Activated naive CD8-positive, alpha-beta T cell treated with anti-CD3 and anti-CD28 coated beads, Interleukin-2, amount 50 U/mL, for 24 hours (primary cell): ENCODE measurements around the gene TNFAIP8.

ENCODE experiments used
- ATAC-seq: fragments of 150-1000 bp; cut with Tn5 transposase; one replicate; pipeline ENCODE4 v1.10.0; 2021
- DNase-seq: peaks from one replicate; pipeline ENCODE4 v3.0.0; 2021
- H3K27ac Mint-ChIP-seq: one replicate; pipeline ENCODE4 v1.8.0; 2021; ENCODE audit warnings: mild to moderate bottlenecking, mixed read lengths
- H3K27me3 Mint-ChIP-seq: one replicate; pipeline ENCODE4 v1.8.0; 2021; ENCODE audit warnings: mixed read lengths
- H3K36me3 Mint-ChIP-seq: one replicate; pipeline ENCODE4 v1.8.0; 2021; ENCODE audit warnings: low read depth, mixed read lengths
- H3K4me1 Mint-ChIP-seq: one replicate; pipeline ENCODE4 v1.8.0; 2021; ENCODE audit warnings: mixed read lengths
- H3K4me3 Mint-ChIP-seq: one replicate; pipeline ENCODE4 v1.8.0; 2021; ENCODE audit warnings: mild to moderate bottlenecking, moderate library complexity, mixed read lengths
- H3K9me3 Mint-ChIP-seq: one replicate; pipeline ENCODE4 v1.8.0; 2021; ENCODE audit warnings: mixed read lengths

The TNFAIP8 gene

GRCh38 chr5:119355685-119356611 is at the start of gene TNFAIP8:
Gene TNFAIP8 (plus strand): TSS chr5:119356019. CDS start chr5:119356091, 72 bp downstream.
- Mint-ChIP-seq H3K36me3 (peaks cover 49% of the 10 kb centered on the region), H3K4me1 (peaks cover 85% of the 10 kb centered on the region), H3K4me3 (peak within 1 kb of the TSS; percentile 95), H3K9me3 (no peaks in the 10 kb centered on the region), H3K27me3 (no peaks in the 10 kb centered on the region), H3K27ac (peak within 1 kb of the TSS; percentile 100)
- ATAC-seq (peak; percentile 68), DNase-seq (peak; percentile 80)

- no peak overlapping the region for H3K4me3 Mint-ChIP-seq
- H3K36me3 Mint-ChIP-seq, result peaks cover 27% of the 10 kb centered on the region
- peak overlapping the region; percentile 28 for H3K27ac Mint-ChIP-seq
- ATAC-seq (no peak), DNase-seq (no peak)
- no peaks in the 10 kb centered on the region for H3K9me3 Mint-ChIP-seq
- no peaks in the 10 kb centered on the region for H3K27me3 Mint-ChIP-seq
- peaks cover 96% of the 10 kb centered on the region for H3K4me1 Mint-ChIP-seq
Measured at GRCh38 chr5:119307170-119307569, 48.6 kb upstream of the TNFAIP8 start.

GRCh38 chr5:119309326-119309725 is 46.5 kb upstream of the TNFAIP8 start:
- ATAC-seq (no peak), DNase-seq (no peak)
- H3K9me3 Mint-ChIP-seq, result no peaks in the 10 kb centered on the region
- peaks cover 96% of the 10 kb centered on the region for H3K4me1 Mint-ChIP-seq
- peaks cover 26% of the 10 kb centered on the region for H3K36me3 Mint-ChIP-seq
- no peaks in the 10 kb centered on the region for H3K27me3 Mint-ChIP-seq
- peak overlapping the region; percentile 68 for H3K4me3 Mint-ChIP-seq
- H3K27ac Mint-ChIP-seq, result peak overlapping the region; percentile 95

DNA sequence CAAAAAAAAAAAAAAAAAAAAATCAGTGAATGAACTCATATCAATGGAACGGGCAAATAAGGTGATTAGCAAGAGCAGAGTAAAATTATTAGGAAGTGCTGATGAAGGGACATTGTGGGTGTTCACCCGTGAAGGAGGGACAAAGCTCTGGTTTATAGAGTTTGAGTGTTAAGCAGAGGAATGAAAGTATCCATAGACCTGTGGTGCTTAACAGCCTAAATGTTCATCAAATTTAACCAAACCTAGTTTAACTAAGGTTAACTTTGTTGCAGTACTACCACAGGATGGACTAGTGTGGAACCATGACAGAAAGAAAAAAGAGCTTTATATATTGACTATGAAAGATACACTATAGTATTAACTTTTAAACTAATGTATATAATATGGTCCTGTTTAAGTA is 44.1 kb upstream of the TNFAIP8 start:
- no peak overlapping the region for H3K4me3 Mint-ChIP-seq
- DNase-seq (no peak), ATAC-seq (no peak)
- peaks cover 33% of the 10 kb centered on the region for H3K36me3 Mint-ChIP-seq
- H3K9me3 Mint-ChIP-seq, result no peaks in the 10 kb centered on the region
- no peaks in the 10 kb centered on the region for H3K27me3 Mint-ChIP-seq
- H3K4me1 Mint-ChIP-seq, result peaks cover 97% of the 10 kb centered on the region
- H3K27ac Mint-ChIP-seq, result peak overlapping the region; percentile 78

GRCh38 chr5:119312403-119312802 is 43.4 kb upstream of the TNFAIP8 start:
- ATAC-seq, result no peak
- Mint-ChIP-seq H3K9me3 (no peaks in the 10 kb centered on the region), H3K27ac (peak overlapping the region; percentile 78), H3K27me3 (no peaks in the 10 kb centered on the region), H3K36me3 (peaks cover 33% of the 10 kb centered on the region), H3K4me1 (peaks cover 94% of the 10 kb centered on the region), H3K4me3 (no peak overlapping the region)
- no peak for DNase-seq

GRCh38 chr5:119313197-119313596 is 42.6 kb upstream of the TNFAIP8 start:
- Mint-ChIP-seq H3K4me1 (peaks cover 95% of the 10 kb centered on the region), H3K27ac (peak overlapping the region; percentile 78), H3K9me3 (no peaks in the 10 kb centered on the region), H3K27me3 (no peaks in the 10 kb centered on the region), H3K36me3 (peaks cover 32% of the 10 kb centered on the region), H3K4me3 (peak overlapping the region; percentile 7)
- ATAC-seq (no peak), DNase-seq (no peak)

DNA sequence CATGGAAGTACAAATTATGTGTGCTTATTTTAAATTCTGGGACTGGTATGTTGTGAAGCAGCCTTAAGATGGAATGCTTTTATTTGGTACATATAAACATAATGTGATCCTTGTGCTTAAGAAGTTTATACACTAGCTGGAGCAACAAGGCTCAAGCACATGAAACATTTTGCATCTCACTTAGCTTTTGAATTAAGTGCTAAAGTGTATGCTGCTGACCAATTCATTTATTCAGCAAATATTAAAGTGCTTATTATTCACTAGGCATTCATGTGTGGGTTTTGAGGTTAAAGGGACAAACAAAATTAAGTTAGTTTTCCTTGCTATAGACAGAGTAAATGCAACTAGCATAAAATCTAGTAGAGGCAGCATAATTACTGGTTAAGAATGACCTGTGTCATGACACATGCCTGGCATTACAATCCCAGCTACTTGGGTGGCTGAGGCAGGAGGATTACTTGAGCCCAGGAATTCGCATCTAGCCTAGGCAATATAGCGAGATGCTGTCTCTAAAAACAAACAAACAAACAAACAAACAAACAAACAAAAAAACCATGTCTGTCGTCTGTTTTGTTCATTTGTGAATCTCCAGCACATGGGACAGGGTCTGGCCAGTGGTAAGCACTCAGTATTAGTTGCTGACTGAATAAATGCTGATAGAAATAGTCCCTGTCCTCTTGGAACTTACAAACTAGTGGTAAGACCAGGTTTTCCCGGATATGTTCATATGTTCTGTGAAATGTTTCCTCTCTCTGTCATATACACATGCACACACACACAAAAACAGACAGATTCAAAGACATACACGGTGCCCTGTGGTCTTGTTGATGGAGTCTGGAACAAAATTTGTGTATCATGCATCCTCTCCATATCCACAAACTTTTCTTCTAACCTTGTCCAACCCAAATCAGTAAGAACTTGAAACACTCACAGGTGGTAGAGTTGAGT is 41.9 kb upstream of the TNFAIP8 start:
- peak overlapping the region; percentile 7 for H3K4me3 Mint-ChIP-seq
- H3K9me3 Mint-ChIP-seq, result no peaks in the 10 kb centered on the region
- peaks cover 30% of the 10 kb centered on the region for H3K36me3 Mint-ChIP-seq
- no peaks in the 10 kb centered on the region for H3K27me3 Mint-ChIP-seq
- DNase-seq (no peak), ATAC-seq (no peak)
- peaks cover 95% of the 10 kb centered on the region for H3K4me1 Mint-ChIP-seq
- H3K27ac Mint-ChIP-seq, result peak overlapping the region; percentile 78

DNA sequence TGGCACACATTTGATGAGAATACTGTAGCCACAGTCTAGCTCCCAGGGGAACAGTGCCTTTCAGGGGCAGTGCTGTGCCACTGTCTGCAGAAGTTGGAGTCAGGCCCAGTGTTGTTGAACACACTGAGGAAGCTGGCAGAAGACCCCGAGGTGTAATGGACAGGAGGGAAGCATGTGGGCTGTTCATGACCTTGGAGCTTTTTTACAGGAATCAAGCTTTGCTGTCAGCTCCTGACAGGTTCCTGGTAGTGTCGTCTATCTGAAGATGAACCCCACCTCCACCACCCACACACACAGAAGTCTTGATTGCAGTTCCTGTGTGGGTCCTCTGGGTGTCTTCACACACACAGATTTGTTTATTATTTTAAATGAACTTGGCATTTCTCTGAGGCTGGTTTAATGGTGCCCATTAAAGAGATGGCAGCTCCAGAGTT is 40.3 kb upstream of the TNFAIP8 start:
- Mint-ChIP-seq H3K27me3 (no peaks in the 10 kb centered on the region), H3K4me3 (peak overlapping the region; percentile 38), H3K36me3 (peaks cover 29% of the 10 kb centered on the region), H3K27ac (peak overlapping the region; percentile 78), H3K4me1 (peaks cover 95% of the 10 kb centered on the region), H3K9me3 (no peaks in the 10 kb centered on the region)
- DNase-seq, result no peak
- ATAC-seq, result peak; percentile 83

DNA sequence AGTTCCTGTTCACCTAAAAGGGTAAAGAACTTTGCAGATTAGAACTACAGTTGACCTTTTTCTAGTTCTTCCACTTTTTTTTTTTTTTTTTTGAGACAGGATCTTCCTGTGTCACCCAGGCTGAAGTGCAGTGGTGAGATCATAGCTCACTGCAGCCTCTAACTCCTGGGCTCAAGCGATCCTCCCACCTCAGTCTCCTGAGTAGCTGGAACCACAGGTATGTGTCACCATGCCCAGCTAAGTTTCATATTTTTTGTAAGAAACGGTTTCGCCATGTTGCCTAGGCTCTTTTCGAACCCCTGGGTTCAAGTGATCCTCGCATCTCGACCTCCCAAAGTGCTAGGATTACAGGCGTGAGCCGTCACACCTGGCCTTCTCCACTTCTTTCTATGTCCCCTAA is 39.7 kb upstream of the TNFAIP8 start:
- peak; percentile 67 for ATAC-seq
- DNase-seq, result no peak
- Mint-ChIP-seq H3K27ac (peak overlapping the region; percentile 78), H3K4me1 (peaks cover 95% of the 10 kb centered on the region), H3K4me3 (peak overlapping the region; percentile 38), H3K9me3 (no peaks in the 10 kb centered on the region), H3K27me3 (no peaks in the 10 kb centered on the region), H3K36me3 (peaks cover 25% of the 10 kb centered on the region)

DNA sequence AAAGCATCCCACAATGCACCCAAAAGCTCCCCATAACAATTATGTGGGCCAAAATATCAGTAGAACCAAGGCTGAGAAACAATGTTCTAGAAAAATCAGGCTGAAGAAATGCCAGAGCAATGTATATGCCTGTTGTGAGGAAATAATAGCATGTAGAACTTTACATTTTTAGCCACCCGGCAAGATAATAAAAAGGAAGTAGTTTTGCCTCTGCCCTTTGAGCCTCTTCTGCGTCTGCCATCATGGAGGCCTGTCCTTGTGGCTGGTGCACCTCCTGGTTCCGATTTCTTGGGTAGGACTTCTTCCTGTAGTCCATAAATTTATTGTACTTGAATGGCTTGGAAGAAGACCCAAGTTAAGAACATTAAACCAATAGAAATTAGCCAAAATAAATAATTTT is 38.9 kb upstream of the TNFAIP8 start:
- ATAC-seq, result no peak
- H3K4me1 Mint-ChIP-seq, result peaks cover 97% of the 10 kb centered on the region
- H3K36me3 Mint-ChIP-seq, result peaks cover 24% of the 10 kb centered on the region
- no peaks in the 10 kb centered on the region for H3K27me3 Mint-ChIP-seq
- peak overlapping the region; percentile 78 for H3K27ac Mint-ChIP-seq
- no peak overlapping the region for H3K4me3 Mint-ChIP-seq
- DNase-seq, result no peak
- H3K9me3 Mint-ChIP-seq, result no peaks in the 10 kb centered on the region

GRCh38 chr5:119318256-119318894 is 37.4 kb upstream of the TNFAIP8 start:
- peak overlapping the region; percentile 91 for H3K27ac Mint-ChIP-seq
- no peaks in the 10 kb centered on the region for H3K27me3 Mint-ChIP-seq
- H3K4me1 Mint-ChIP-seq, result peaks cover 97% of the 10 kb centered on the region
- peak overlapping the region; percentile 21 for H3K4me3 Mint-ChIP-seq
- H3K36me3 Mint-ChIP-seq, result peaks cover 22% of the 10 kb centered on the region
- no peak for ATAC-seq
- H3K9me3 Mint-ChIP-seq, result no peaks in the 10 kb centered on the region
- no peak for DNase-seq

DNA sequence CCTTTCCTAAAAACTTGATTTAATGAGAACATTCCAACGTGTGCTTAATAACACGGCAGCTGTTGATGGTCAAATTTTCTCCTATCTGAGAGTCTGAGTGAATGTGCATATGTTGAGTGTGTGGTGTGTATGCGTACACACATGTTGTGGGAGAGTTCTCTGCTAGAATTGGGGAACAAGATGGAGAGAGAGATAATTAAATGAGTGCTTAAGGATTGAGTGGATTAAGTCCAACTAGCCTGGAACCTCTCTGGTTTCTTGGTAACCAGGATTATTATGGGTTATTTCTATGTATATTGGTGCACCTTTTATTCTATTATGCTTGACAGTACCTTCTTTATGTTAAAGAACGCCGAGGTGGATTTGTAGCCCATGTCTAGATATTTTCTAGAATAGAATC is 36.4 kb upstream of the TNFAIP8 start:
- H3K27me3 Mint-ChIP-seq, result no peaks in the 10 kb centered on the region
- DNase-seq (no peak), ATAC-seq (no peak)
- peaks cover 97% of the 10 kb centered on the region for H3K4me1 Mint-ChIP-seq
- H3K4me3 Mint-ChIP-seq, result no peak overlapping the region
- peak overlapping the region; percentile 91 for H3K27ac Mint-ChIP-seq
- peaks cover 22% of the 10 kb centered on the region for H3K36me3 Mint-ChIP-seq
- no peaks in the 10 kb centered on the region for H3K9me3 Mint-ChIP-seq

GRCh38 chr5:119319890-119320289 is 35.9 kb upstream of the TNFAIP8 start:
- no peak overlapping the region for H3K4me3 Mint-ChIP-seq
- peaks cover 22% of the 10 kb centered on the region for H3K36me3 Mint-ChIP-seq
- DNase-seq (no peak), ATAC-seq (no peak)
- H3K4me1 Mint-ChIP-seq, result peaks cover 97% of the 10 kb centered on the region
- no peaks in the 10 kb centered on the region for H3K27me3 Mint-ChIP-seq
- no peaks in the 10 kb centered on the region for H3K9me3 Mint-ChIP-seq
- H3K27ac Mint-ChIP-seq, result peak overlapping the region; percentile 91
